Endothelial cell of umbilical vein (primary cell): Measurements from ENCODE around the gene FGFRL1. TPM values are rescaled to one million over a fixed set of nuclear protein-coding genes. Genes with fewer than 3 reads are reported as not detected.
"Not testable (repeated sequence)": the region's sequence is repeated elsewhere in the genome, so short reads cannot be mapped to it uniquely, and the experiment has no call there.

Experiments
- BruUV-seq: library from RNA; stranded (reverse); fragments of 400-500 nt; replicated peaks from 2 replicates; lab custom pipeline; 2021; lab: Mats Ljungman, UMichigan
- CTCF ChIA-PET: fragments of 300-600, 350-600 bp; sonication (Branson Sonifier 250); formaldehyde crosslinking; loops from one replicate; lab custom pipeline; 2021; ENCODE audit warnings: antibody characterized with exemption, inconsistent platforms; lab: Charles Lee
- POLR2A ChIA-PET: fragments of 300-600, 350-600 bp; sonication (Branson Sonifier 250); formaldehyde crosslinking; loops from one replicate; lab custom pipeline; 2021; ENCODE audit warnings: antibody characterized with exemption, inconsistent platforms; lab: Charles Lee
- DNase-seq: peaks from one replicate; pipeline ENCODE4 v3.0.0-alpha.2; 2011; ENCODE audit warnings: low read depth, low spot score
- FAIRE-seq: peaks from 2 replicates; lab custom pipeline; 2011; peaks lifted over from hg19 to GRCh38; lab: Jason Lieb, UNC
- H2AFZ ChIP-seq: 2 replicates; pipeline ENCODE4 v1.6.0; 2012; ENCODE audit warnings: low read depth, low read length, control low read depth, inconsistent platforms
- H3K27ac ChIP-seq: 2 replicates; pipeline ENCODE4 v1.5.1; 2011; ENCODE audit warnings: low read depth, mild to moderate bottlenecking, control low read depth, low read length, moderate library complexity; ENCODE audit not compliant: insufficient read depth
- H3K27me3 ChIP-seq, 2 experiments: 2 replicates each; pipeline versions ENCODE4 v1.6.0 to v1.6.1; 2011; ENCODE audit warnings: low read length in 2 of 2, mixed read lengths in 1 of 2; ENCODE audit not compliant: control insufficient read depth in 2 of 2, insufficient read depth in 2 of 2
- H3K36me3 ChIP-seq, 2 experiments: 2 replicates in 1 of 2; 3 replicates in 1 of 2; pipeline ENCODE4 v1.5.1; 2011; ENCODE audit warnings: low read length in 2 of 2, mild to moderate bottlenecking in 1 of 2, moderate library complexity in 1 of 2; ENCODE audit not compliant: control insufficient read depth in 2 of 2, insufficient read depth in 2 of 2; ENCODE audit errors: extremely low read depth in 1 of 2
- H3K4me1 ChIP-seq: 3 replicates; pipeline ENCODE4 v1.5.1; 2011; ENCODE audit warnings: mild to moderate bottlenecking, low read length; ENCODE audit not compliant: control insufficient read depth, insufficient read depth; ENCODE audit errors: extremely low read depth
- H3K4me2 ChIP-seq: 2 replicates; pipeline ENCODE4 v1.6.1; 2011; ENCODE audit warnings: low read length, control low read depth, mixed read lengths; ENCODE audit not compliant: insufficient read depth
- H3K4me3 ChIP-seq, 3 experiments: fragments of 200-600 bp in 1 of 3; sonication (generic), shearing (Covaris generic) in 1 of 3; replicated peaks in 1 of 3; 2 replicates each; pipeline ENCODE4 v1.5.1; 2011 to 2016; ENCODE audit warnings: control low read depth in 3 of 3, low read length in 3 of 3, mild to moderate bottlenecking in 2 of 3, inconsistent platforms in 1 of 3, low read depth in 1 of 3, moderate library complexity in 1 of 3; ENCODE audit not compliant: insufficient read depth in 1 of 3
- H3K79me2 ChIP-seq: 2 replicates; pipeline ENCODE4 v1.6.0; 2012; ENCODE audit warnings: low read length, inconsistent platforms; ENCODE audit not compliant: control insufficient read depth, insufficient read depth
- H3K9ac ChIP-seq: replicated peaks from 2 replicates; pipeline ENCODE3; 2011; ENCODE audit warnings: low read length, control low read depth; ENCODE audit not compliant: insufficient read depth; ENCODE audit errors: extremely low read depth
- H3K9me1 ChIP-seq: replicated peaks from 3 replicates; pipeline ENCODE4 v1.6.0; 2011; ENCODE audit warnings: mild to moderate bottlenecking, low read length; ENCODE audit not compliant: control insufficient read depth, insufficient read depth; ENCODE audit errors: extremely low read depth
- H3K9me3 ChIP-seq: replicated peaks from 2 replicates; pipeline ENCODE4 v1.5.1; 2012; ENCODE audit warnings: low read length, inconsistent platforms; ENCODE audit not compliant: control insufficient read depth, insufficient read depth
- H4K20me1 ChIP-seq: replicated peaks from 2 replicates; pipeline ENCODE3; 2011; ENCODE audit warnings: mild to moderate bottlenecking, low read length; ENCODE audit not compliant: control insufficient read depth, insufficient read depth; ENCODE audit errors: extremely low read depth
- CTCF ChIP-seq, 2 donors: IDR thresholded peaks; 1 replicate in 1 of 2; 2 replicates in 1 of 2; pipeline ENCODE4 v1.5.1; 2011; ENCODE audit warnings: low read length in 2 of 2, mild to moderate bottlenecking in 2 of 2, moderate library complexity in 2 of 2, control low read depth in 1 of 2, inconsistent platforms in 1 of 2, low read depth in 1 of 2; ENCODE audit not compliant: insufficient read depth in 1 of 2; ENCODE audit errors: extremely low read depth in 1 of 2
- EZH2 ChIP-seq: IDR thresholded peaks from 2 replicates; pipeline ENCODE4 v1.6.1; 2012; ENCODE audit warnings: borderline replicate concordance, low read depth, mild to moderate bottlenecking, moderate library complexity, low read length, inconsistent platforms; ENCODE audit not compliant: severe bottlenecking
- FOS ChIP-seq: IDR thresholded peaks from 2 replicates; pipeline ENCODE4 v1.6.1; 2011; ENCODE audit warnings: mild to moderate bottlenecking, low read length, moderate library complexity, borderline replicate concordance; ENCODE audit not compliant: insufficient read depth
- GATA2 ChIP-seq: IDR thresholded peaks from 2 replicates; pipeline ENCODE4 v1.7.0; 2011; ENCODE audit warnings: low read depth, mild to moderate bottlenecking, moderate library complexity, mixed read lengths, low read length; ENCODE audit not compliant: insufficient read length, insufficient read depth
- JUN ChIP-seq: IDR thresholded peaks from 2 replicates; pipeline ENCODE4 v1.6.1; 2011; ENCODE audit warnings: borderline replicate concordance, low read depth; ENCODE audit not compliant: insufficient read length, insufficient read depth
- MAX ChIP-seq: IDR thresholded peaks from 2 replicates; pipeline ENCODE4 v1.6.1; 2011; ENCODE audit not compliant: insufficient read depth, insufficient read length
- MYC ChIP-seq: IDR thresholded peaks from one replicate; pipeline ENCODE4 v1.6.1; 2011; ENCODE audit warnings: mild to moderate bottlenecking, low read depth, low read length
- POLR2A ChIP-seq: IDR thresholded peaks from 2 replicates; pipeline ENCODE4 v1.6.1; 2012; ENCODE audit warnings: low read depth, mild to moderate bottlenecking, control low read depth, low read length
- POLR2AphosphoS5 ChIP-seq: IDR thresholded peaks from 2 replicates; pipeline ENCODE4 v1.6.1; 2012; ENCODE audit warnings: low read depth, mild to moderate bottlenecking, control low read depth, low read length, moderate library complexity; ENCODE audit not compliant: insufficient read depth
- dilution Hi-C: fragments of 300-500 bp; cut with MboI; formaldehyde crosslinking; loops from one replicate; pipeline ENCODE4 v1.15.0; 2019; ENCODE audit warnings: low sequenced_read_pairs; ENCODE audit not compliant: extremely low pct_ligation_motif_present
- intact Hi-C: fragments of 100-400 bp; cut with micrococcal nuclease; formaldehyde crosslinking; loops from one replicate; pipeline ENCODE4 v1.10.0; 2022
- polyA plus RNA-seq, 4 experiments: library from polyadenylated mRNA; depleted of rRNA in 3 of 4; stranded (reverse) in 3 of 4; unstranded in 1 of 4; fragments of >200 nt; gene quantifications; 2 replicates each; pipeline versions ENCODE4 v1.2.1 to v1.2.3, GENCODE V29; 2011 to 2012; ENCODE audit warnings: missing spikeins in 1 of 4
- total RNA-seq: library from RNA; stranded (reverse); gene quantifications from 2 replicates; pipeline ENCODE4 v1.2.3, GENCODE V29; 2021

Gene FGFRL1
- total and polyA plus RNA-seq, 2 donors (not counting 3 experiments of a cell fraction or from before 2014, with no cell fraction given) = 33.3 to 74.6 TPM

GRCh38 chr4:998096-998691, 13.2 kb upstream of the FGFRL1 start:
- H3K9me3 ChIP-seq = no peaks in the 10 kb centered on the region
- no peak for FAIRE-seq
- H2AFZ ChIP-seq = no peak overlapping the region
- H3K36me3 ChIP-seq = no peaks in the 10 kb centered on the region
- no peak for DNase-seq
- H3K4me1 ChIP-seq = no peaks in the 10 kb centered on the region
- POLR2A ChIA-PET = no interaction called here
- no peak overlapping the region for H3K9ac ChIP-seq
- H3K9me1 ChIP-seq = no peaks in the 10 kb centered on the region
- BruUV-seq = no TSS peak
- H3K27me3 ChIP-seq = peaks cover 30 to 38% of the 10 kb centered on the region in 2 experiments
- CTCF ChIA-PET = no interaction called here
- TF ChIP-seq POLR2A = no peak
- TF ChIP-seq JUN = no peak
- no peak for TF ChIP-seq EZH2
- TF ChIP-seq GATA2 = no peak
- TF ChIP-seq MAX = no peak
- TF ChIP-seq MYC = no peak
- no peak for TF ChIP-seq CTCF (IDR thresholded peaks at IDR 0.05; ENCODE audit: extremely low read depth in 1 of 2, insufficient read depth in 1 of 2, low read depth in 1 of 2, low read length in 2 of 2)
- TF ChIP-seq POLR2AphosphoS5 = no peak
- TF ChIP-seq FOS = no peak
- intact Hi-C loops (no loop called here), dilution Hi-C loops (no loop called here)
- no peak overlapping the region for H3K4me3 ChIP-seq
- no peaks in the 10 kb centered on the region for H3K79me2 ChIP-seq
- no peak overlapping the region for H3K27ac ChIP-seq
- H4K20me1 ChIP-seq = no peaks in the 10 kb centered on the region
- H3K4me2 ChIP-seq = no peak overlapping the region

GRCh38 chr4:999240-999863, 12.1 kb upstream of the FGFRL1 start:
- H3K79me2 ChIP-seq, CTCF ChIA-PET, H3K4me1 ChIP-seq, H3K4me2 ChIP-seq, BruUV-seq, H3K36me3 ChIP-seq, H3K27ac ChIP-seq, POLR2A ChIA-PET, H4K20me1 ChIP-seq, H2AFZ ChIP-seq, DNase-seq, H3K9me1 ChIP-seq, H3K9ac ChIP-seq, dilution Hi-C loops, H3K9me3 ChIP-seq, intact Hi-C loops, H3K4me3 ChIP-seq: not testable (repeated sequence)
- peak; percentile 38 for FAIRE-seq
- H3K27me3 ChIP-seq = peaks cover 36 to 47% of the 10 kb centered on the region in 2 experiments
